CD4-positive, alpha-beta T cell treated with Interleukin-17A for 1 hour (primary cell): ENCODE measurements around the gene TNIK.
"Not testable (repeated sequence)": the region's sequence is repeated elsewhere in the genome, so short reads cannot be mapped to it uniquely, and the experiment has no call there.

Experiments
- DNase-seq: peaks from one replicate; pipeline ENCODE4 v3.0.0-alpha.2; 2020

TNIK gene

DNA sequence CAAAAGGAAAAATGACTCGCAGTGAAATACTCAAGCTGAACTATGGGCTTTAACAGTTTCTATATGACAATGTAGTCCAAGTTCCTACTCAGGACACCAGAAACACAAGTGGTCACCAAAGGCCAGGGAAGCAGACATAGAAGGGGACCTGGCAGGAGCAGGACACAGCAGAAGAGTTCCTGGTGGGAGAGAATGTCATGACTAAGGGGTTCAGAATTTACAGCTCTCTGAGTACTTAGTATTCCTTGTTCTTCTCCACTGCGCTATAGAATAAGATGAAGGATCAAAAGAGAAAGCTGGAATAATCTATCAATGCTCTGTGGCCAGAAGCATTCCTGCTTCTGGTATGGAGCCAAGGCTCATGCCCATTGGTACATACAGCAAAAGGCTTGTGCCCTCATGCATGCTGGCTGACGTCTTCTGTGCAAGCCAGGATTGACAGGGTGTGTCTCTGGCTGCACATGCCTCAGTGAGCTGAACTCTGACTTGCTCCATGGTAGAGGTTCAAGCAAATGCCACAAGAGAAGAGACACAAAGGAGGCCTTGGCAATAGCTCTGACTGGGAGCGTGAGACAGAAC is 305.0 kb downstream of the TNIK start:
- no peak for DNase-seq

DNA sequence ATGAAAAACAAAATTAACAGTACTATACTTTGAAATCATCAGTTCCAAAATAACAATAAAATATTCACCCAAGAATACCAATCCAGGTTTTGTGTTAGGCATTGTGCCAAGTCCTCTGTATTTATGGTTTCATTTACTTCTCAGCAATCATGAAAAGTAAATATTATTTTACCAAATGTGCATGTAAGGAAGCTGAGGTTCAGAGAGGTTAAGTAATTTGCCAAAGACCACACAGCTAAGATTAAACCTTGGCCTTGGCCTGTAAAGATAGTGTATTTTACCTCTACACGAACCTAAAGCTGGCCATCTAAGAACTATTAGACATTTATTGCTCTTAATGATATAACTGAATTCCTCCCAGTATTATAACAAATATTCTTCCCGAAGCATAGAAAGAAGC is 309.3 kb downstream of the TNIK start:
- no peak for DNase-seq

DNA sequence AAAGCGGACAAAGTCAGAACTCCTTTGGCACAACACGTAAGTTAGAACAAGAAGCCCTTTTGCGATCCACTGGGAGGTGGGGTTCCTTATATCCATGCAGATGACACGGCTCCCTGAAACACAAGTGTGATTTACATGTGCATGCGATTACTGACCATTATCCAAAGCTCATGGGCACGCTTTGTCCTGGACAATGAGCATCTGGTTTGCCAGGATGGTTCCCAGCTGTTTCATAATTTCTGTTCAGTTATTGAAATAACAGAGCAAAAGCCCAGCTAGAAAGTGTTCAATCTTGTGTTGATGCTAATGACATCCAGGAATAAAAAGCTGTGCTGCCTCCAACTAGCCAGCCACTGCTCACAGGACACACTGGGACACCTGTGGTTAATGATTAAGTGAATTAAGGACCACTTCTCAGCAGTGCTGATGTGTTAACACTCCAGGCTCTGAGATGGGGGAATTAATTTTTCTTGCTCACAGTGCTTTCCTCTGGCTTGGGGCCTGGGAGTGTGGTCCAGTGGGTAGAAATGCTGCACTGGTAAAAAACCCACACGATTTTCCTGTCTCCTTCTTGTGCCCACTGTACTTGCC is 310.6 kb downstream of the TNIK start:
- no peak for DNase-seq

DNA sequence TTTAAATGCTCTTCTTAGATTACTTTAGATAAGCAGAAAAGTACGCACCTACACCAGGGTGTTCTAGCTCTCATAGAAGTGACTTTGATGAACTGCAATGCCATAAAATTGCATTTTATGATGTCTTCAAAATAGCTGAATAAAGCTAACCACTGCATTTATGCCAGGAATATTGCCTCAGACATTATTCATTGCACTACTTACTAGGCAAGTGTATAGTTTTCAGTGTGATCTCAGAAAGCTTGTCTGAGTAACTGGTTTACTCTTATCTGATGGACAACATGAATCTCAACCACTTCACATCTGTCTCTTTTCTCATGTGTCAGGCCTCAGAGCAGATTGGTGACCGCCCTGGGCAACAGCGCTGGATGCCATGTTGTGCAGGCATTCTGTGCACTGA is 314.4 kb downstream of the TNIK start:
- no peak for DNase-seq

DNA sequence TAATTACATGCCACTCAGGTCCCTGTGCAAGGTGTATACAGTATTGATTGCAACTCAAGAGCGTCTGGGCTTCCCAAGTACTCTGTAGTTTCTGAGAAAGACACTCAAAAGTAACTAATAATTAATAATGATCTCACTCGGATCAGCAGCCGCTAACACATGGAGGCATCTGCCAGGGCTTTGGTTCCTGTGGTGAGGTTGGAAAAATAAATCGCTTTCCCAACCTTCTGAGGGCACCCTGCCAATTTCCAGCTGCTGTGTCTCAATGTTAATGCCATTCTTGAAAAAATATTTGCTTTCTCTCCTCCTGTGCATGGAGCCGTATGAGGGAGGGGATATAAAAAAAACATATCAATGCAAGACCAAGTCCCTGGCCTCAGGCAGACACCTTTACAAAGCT is 317.2 kb downstream of the TNIK start:
- no peak for DNase-seq

DNA sequence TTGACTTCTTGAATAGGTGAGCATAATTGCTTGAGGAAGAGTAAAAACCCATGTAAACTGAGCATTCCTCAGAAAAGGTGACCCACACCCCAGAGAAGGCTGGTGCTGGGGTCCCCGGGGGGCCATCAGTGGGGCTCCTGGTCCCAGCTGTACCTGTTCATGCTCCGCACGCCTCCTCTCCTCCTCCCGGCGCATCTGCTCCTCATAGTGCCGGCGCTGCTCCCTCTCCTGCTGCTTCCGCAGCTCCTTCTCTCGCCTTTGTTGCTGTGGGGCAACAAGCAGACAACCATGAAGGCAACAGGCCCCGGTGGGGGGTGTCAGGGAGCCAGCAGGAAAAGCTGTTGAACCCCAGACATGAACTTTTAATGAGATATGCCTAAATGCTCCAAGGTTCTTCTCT is 320.0 kb downstream of the TNIK start:
- no peak for DNase-seq

DNA sequence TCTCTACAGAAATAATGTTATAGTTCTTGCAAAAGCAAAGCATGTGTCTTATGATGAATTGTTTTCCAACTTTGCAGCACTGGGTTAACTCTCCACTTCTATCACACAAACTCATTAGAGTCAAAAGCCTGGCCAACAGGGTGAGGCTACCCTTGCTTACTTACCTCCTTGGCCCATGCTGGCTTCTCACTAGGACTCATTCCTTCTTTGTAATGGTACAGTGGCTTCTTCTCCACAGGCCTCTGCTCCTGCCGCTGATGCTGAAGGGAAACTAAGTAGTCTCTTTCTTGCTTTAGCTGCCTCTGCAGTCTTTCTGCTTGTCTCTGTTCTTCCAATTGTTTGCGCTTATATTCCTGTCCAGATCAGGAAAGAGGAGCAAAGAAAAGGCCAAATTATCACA is 322.2 kb downstream of the TNIK start:
- DNase-seq: no peak

DNA sequence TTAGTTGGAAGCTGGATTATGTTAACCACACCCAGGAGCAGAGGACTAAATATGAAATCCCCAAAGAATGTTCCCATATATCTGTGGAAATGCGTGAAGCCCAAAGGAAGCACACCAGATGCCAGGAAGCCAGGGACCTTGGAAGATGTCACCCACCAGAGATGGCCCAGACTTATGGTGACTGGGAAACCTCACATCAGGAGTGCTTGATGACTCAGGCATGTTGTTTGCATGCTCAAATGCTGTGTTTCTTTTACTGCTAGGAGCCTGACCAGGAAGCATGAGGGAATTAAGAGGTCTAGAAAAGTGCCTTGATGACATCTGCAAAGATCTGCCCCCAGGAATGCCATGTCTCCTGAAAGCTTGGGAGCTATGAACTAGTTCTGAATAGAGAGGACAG is 324.7 kb downstream of the TNIK start:
- no peak for DNase-seq

DNA sequence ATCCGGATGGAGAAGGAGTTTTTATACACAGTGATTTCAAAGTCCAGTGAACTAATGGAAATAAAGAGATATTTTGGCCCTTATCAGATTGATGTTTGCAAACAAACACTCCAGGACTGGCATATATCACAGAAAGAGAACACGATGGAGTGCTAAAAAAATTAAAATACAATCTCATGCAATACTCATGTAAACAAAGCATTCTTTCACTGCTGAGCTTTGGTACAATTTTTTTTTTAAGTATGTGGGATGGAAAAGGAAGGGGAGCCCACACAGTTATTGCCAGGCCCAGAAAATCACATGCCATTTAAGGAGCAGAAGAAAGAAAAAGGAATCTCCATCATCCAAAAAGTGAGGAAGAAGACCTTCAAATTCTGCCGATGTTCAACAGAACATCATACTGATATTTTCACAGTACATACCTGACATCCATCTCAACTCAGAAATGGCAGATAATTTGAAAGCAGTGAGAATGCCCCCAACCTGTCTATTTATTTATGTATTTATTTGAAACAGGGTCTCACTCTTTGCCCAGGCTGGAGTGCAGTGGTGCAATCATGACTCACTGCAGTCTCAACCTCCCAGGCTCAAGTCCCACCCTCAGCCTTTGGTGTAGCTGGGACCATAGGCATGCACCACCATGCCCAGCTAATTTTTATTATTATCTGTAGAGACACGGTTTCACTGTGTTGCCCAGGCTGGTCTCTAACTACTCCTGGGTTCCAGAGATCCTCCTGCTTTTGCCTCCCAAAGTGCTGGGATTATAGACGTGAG is 326.2 kb downstream of the TNIK start:
- DNase-seq: no peak

DNA sequence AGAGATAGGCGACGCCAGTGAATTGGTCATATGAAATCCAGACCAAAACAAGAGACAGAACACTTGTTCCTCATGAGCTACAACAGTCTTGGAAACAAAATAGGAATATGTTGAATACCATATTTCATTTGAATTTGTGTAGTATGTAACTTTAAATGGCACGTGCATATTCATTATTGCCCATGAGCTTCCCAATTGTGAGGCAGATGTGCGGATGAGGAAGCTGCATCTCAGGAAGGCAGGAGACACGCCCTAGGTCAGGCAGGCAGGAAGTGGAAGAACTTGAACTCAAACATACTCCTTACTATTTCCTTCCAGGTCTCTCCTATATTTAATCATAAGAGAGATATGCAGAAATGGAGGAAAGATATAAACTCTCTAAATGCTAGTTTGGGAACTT is 326.9 kb downstream of the TNIK start:
- no peak for DNase-seq

DNA sequence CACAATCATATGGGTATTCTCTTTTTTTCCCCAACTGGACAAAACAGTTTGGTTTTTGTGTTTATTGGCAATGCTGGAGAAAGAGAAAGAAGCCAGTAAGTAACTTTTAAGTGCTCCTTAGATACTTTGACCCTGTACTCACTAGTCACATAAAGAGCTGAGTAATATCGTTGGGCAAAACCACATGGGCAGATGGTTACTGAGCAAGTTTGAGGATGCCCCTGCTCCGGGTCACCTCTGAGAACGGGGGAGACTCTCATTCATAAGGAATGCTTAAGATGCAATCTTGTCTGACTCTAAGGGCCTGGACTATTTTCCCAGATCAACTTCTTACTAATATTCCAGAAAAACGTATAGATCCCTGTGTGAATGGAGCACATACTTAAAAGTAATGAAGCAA is 327.3 kb downstream of the TNIK start:
- DNase-seq: no peak

DNA sequence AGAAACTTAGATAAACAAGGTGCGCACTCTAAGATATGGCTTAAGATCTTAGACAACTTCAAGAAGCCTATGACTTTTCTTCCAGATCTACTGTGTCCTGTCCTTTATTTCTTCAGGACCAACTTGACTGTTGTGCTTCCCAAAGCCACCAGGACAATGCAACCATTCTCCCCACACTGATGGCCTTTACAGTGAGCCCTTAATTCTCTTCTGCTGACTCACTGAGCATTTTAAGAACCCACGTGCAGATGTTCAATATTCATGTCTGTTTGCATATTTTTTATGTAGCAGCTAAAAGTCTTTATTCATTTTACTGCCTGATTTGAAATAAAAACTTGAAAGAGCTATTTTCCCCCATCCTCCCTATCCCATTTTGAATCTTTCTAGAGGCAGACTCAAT is 330.4 kb downstream of the TNIK start:
- no peak for DNase-seq

DNA sequence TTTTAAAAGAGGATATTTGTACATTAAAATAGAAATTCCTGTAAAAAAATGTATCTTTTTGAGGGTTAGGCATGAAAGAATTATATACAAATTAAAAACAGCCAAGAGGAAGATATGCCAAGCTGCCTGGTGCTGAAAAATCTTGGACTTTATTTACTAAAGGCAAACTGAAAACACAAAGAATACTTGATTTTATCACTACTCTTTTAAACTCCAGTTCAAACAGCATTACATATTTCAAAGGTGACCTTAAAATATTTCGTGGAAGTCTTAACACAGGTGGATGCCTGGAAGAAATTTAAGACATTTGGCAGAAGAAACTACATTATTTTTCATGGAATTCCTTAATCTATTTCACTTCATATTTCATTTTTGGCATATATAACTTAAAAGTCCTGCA is 332.6 kb downstream of the TNIK start:
- DNase-seq: no peak

DNA sequence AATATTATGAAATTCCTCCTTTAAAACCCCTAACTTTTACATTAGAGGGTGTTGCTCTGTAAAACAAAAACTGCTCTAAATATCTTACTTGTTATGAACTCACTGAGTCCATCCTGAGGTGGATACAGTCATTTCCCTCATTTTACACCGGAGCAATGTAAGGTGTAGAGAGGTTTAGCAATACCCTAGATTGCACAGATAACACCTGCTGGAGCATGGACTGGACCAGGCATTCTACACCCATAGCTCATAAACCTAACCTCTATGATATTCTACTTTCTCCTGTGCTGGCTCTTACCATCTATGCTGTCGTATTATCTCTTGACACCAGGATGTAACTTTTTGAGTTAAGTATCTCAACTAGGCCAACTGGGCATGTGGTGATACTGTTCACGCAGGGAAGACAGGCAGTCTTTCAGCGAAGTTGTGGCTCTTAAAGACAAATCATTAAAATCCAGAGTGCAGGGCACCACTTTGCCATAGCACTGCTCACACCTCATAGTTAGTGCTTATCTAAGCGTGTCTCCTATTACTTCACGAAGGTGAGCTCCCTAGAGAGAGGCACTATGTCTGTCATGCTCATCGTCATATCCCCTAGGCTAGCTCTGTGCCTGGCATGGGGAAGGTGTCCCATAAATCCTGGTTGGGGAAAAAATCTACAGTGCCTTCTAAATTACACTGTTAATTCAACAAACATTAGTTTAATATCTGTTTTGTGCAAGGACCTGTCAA is 333.6 kb downstream of the TNIK start:
- no peak for DNase-seq

DNA sequence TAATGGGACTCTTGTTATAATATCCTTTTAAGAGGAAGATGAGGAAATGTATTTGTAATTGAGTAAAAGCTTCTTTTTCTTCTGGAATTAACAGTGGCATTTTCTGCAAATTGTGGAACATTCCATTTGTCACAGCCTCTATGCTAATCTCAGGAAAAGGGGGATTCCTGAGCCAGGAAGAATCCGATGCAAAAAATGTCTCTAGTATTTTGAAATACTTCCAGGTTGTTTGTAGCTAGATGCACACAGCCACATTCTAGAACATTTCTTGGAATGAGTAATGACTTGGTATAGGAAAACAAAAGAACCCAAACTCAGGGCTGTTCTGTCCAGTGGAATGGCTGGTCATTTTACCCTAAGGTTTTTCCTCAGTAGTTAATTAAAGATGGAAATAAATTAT is 335.2 kb downstream of the TNIK start:
- DNase-seq: no peak

DNA sequence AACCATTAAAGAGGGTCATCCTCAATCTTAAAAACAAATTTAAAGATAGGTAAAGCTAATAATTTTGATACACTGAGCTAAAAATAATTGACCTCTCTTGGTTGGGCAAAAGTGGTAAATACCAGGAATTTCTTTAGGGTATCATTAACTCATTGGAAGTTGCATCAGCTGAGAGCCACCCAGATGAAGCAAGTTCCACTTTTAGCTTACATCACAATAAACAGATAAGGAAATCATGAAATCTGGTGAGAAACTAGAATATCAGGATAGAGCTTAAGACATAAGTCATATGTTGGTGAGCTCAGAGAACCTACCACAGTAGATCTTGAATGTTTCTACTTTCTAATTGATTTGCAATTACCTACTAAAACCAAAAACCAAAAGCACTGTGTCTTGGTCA is 336.3 kb downstream of the TNIK start:
- DNase-seq: no peak

DNA sequence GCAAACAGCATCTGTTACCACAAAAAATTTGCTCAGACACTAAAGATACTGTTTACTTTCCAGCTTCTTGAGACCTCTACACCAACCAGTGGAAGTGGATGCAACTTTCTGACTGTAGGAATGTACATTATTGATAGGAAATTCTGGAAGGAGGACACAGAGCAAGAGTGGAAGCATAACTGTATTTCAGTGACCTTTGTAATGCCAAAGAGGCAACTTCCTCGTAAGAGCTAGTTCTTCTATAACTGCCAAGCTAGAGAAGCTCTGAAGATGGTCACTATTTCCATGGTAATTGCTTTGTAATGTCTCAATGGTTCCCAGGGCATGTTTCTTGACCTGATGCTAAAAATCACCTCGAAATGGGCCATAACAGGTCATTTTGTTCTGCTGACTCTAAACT is 337.3 kb downstream of the TNIK start:
- no peak for DNase-seq

DNA sequence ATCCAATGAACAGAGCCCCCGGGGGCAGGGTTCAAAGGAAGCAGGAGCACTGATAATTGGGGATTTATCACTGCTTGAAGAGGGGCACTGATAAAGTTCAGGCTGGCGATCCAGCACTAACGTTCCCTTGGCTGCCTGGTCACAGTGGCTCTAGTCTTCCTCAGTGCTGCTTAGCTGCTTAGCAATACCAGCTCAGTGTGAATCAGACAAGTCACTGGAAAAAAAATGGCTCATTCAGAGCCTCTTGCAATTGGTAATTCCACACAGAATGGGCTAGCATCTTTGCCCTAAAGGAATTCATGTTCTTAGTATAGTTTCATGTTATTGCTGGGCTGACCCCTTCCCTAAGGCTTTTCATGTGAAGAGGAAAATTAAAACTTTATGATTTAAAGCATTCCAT is 338.0 kb downstream of the TNIK start:
- DNase-seq: no peak

DNA sequence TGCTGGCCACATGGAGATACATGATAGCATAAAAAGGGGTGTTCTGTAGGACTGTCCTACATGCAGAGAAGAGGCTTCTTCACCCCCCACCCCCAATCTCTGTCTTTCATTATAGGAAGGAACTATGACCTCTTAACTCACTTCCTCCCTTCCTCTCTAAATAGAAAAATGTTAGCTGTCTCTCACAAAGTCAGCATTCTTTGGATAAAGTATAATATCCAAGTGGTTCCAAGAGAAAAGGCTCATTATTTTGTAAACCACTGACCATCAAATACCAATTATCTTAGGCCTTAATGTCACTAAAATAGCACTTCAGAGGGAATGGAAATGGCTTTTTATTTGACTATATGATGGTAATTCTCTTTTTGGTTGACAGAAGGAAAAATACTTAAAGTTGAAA is 338.4 kb downstream of the TNIK start:
- DNase-seq: no peak

DNA sequence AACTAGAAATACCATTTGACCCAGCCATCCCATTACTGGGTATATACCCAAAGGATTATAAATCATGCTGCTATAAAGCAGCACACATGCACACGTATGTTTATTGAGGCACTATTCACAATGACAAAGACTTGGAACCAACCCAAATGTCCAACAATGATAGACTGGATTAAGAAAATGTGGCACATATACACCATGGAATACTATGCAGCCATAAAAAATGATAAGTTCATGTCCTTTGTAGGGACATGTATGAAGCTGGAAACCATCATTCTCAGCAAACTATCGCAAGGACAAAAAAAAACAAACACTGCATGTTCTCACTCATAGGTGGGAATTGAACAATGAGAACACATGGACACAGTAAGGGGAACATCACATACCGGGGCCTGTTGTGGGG is 340.8 kb downstream of the TNIK start:
- DNase-seq: not testable (repeated sequence)

DNA sequence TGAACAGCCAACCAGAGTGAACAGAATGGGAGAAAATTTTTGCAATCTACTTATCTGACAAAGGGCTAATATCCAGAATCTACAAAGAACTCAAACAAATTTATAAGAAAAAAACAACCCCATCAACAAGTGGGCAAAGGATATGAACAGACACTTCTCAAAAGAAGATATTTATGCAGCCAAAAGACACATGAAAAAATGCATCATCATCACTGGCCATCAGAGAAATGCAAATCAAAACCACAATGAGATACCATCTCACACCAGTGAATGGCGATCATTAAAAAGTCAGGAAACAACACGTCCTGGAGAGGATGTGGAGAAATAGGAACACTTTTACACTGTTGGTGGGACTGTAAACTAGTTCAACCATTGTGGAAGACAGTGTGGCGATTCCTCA is 341.2 kb downstream of the TNIK start:
- not testable (repeated sequence) for DNase-seq

DNA sequence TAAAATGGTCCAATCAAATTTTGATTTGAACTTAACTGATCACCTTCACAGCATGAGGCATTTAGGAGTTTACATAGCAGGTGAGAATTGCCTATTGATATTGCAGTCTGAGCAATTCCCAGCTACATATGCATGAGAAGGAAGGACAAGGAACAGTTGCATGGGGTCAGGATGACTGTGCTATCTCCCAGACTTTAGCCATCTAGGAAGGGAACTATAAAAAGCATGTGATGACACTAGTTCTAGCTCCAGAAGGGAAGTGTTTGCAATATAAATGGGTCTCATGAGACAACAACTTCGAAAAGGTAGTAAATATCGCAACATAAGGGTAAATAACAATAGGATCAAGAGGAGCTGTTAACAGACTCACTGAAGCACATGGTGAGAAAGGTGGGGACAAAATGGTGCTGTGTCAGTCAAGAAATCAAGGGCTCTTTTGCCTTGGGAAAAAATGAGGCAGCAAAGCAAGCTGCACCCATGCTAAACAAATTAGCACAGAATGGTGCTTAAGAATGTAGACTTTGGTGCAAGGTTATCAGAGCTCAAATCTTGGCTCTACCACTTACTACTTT is 343.3 kb downstream of the TNIK start:
- no peak for DNase-seq

DNA sequence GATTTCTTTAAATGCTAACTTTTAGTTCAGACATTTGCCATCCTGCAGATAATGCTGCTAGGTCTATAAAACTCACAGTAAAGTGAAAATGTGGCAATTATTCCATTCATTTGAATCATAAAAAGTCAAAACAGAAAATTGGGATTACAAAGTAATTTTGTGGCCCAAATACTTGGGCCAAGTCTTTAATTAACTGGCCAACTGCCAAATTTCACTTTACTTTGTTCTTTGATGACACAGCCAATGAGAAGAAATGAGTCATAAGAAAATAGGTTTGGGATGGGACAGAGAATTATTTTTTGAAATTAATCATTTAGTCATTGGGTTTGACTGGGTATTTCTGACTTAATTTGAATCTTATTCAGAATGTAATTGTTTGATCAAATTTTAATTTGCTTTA is 343.8 kb downstream of the TNIK start:
- no peak for DNase-seq

DNA sequence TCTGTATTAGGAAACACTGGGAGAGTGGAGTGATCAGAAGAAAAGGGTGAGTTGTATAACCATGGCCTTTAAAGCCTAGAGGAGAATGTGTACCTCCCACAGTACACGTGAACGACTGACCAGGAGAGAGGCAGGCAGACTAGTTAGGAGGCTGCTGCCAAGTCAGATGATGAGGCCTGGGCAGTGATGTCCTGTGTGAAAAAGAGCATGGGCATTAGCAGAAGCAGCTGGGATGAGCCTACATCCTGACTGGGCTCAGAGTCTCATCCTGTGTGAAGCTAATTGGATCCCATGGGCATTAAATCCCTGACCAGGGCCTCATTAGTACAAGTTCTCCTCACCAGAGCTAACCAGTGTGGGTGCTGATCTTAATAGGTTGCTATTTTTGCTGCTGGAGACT is 344.5 kb downstream of the TNIK start:
- no peak for DNase-seq
